ENCODE measurements around the gene CACNA1B. TPM values are rescaled to one million over a fixed set of nuclear protein-coding genes. Genes with fewer than 3 reads are reported as not detected.
"Not testable (repeated sequence)": the region's sequence is repeated elsewhere in the genome, so short reads cannot be mapped to it uniquely, and the experiment has no call there.

The CACNA1B gene
- total RNA-seq, 4 donors from 2014 or later, result 0.08 TPM; not detected in 2

DNA sequence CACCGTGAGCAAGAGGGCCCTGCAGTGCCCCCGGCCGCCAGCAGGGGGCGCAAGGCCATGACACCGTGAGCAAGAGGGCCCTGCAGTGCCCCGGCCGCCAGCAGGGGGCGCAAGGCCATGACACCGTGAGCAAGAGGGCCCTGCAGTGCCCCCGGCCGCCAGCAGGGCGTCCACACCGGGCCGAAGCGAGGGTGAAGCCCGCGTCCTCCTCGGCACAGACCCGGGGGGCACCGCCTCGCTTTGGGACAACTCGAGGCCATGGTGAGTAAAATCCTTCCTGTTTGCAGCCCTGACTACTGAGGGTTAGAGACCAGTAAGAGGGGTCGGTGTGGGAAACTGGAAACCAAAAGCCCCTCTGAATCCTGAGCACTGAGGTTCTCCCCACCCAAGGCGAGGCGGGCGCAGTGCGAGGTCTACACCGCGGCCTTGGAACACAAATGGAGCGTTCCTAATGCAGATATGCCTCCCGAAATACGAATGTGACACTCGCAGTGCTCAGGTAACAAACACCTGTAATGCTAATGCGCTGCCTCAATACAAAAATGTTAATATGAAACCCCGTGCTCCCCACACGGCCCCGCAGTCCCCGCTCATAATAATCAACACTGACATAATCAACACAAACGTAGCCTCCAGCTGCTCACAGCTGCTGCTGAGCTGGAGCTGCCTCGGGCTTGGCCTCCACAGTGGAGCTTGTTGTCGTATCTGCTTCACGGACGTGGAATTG lies 249.4 kb downstream of the CACNA1B start:
- not testable (repeated sequence) for H3K4me1 ChIP-seq; H3K27me3 ChIP-seq; H3K4me3 ChIP-seq; H3K27ac ChIP-seq; H3K9me3 ChIP-seq; H3K36me3 ChIP-seq; DNase-seq (ENCODE audit: low spot score in 2 of 2)
- WGBS, result 84% methylated on average over 5 of the region's 43 CpGs

GRCh38 chr9:138128027-138128426 lies 250.4 kb downstream of the CACNA1B start:
- WGBS, result 90% methylated on average over 8 of the region's 12 CpGs
- H3K4me1 ChIP-seq; H3K36me3 ChIP-seq; H3K4me3 ChIP-seq; H3K27ac ChIP-seq; H3K27me3 ChIP-seq; H3K9me3 ChIP-seq; DNase-seq (ENCODE audit: low spot score in 2 of 2): not testable (repeated sequence)

GRCh38 chr9:138129318-138129717 lies 251.7 kb downstream of the CACNA1B start:
- 80% methylated on average over 4 of the region's 4 CpGs for WGBS
- H3K9me3 ChIP-seq; H3K36me3 ChIP-seq; H3K27ac ChIP-seq; DNase-seq (ENCODE audit: low spot score in 2 of 2); H3K4me3 ChIP-seq; H3K4me1 ChIP-seq; H3K27me3 ChIP-seq: not testable (repeated sequence)

DNA sequence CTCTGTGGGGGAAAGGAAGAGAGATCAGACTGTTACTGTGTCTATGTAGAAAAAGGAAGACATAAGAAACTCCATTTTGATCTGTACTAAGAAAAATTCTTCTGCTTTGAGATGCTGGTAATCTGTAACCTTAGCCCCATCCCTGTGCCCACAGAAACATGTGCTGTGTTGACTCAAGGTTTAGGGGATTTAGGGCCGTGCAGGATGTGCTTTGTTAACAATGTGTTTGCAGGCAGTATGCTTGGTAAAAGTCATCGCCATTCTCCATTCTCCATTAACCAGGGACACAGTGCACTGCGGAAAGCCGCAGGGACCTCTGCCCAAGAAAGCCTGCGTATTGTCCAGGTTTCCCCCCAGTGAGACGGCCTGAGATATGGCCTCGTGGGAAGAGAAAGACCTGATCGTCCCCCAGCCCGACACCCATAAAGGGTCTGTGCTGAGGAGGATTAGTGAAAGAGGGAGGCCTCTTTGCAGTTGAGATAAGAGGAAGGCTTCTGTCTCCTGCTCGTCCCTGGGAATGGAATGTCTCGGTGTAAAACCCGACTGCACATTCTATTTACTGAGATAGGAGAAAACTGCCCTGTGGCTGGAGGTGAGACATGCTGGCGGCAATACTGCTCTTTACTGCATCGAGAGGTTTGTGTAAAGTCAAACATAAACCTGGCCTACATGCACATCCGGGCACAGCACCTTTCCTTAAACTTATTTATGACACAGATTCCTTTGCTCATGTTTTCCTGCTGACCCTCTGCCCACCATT lies 255.5 kb downstream of the CACNA1B start:
- not testable (repeated sequence) for H3K9me3 ChIP-seq; H3K36me3 ChIP-seq; H3K4me3 ChIP-seq; H3K4me1 ChIP-seq; H3K27ac ChIP-seq; H3K27me3 ChIP-seq; DNase-seq (ENCODE audit: low spot score in 2 of 2)
- 88% methylated on average over 15 of the region's 15 CpGs for WGBS

- H3K27ac ChIP-seq; H3K36me3 ChIP-seq; H3K4me3 ChIP-seq; DNase-seq (ENCODE audit: low spot score in 2 of 2); H3K4me1 ChIP-seq; H3K27me3 ChIP-seq; H3K9me3 ChIP-seq: not testable (repeated sequence)
- WGBS, result no CpG with 5 or more reads among the region's 4 CpGs
Measured at GRCh38 chr9:138134581-138134980, 257.0 kb downstream of the CACNA1B start.

GRCh38 chr9:138139096-138139495 lies 261.5 kb downstream of the CACNA1B start:
- DNase-seq (ENCODE audit: low spot score in 2 of 2), result not testable (repeated sequence)

GRCh38 chr9:138140980-138141379 lies 263.4 kb downstream of the CACNA1B start:
- not testable (repeated sequence) for H3K4me3 ChIP-seq; H3K27ac ChIP-seq; DNase-seq (ENCODE audit: low spot score in 2 of 2); H3K9me3 ChIP-seq; H3K27me3 ChIP-seq; H3K4me1 ChIP-seq; H3K36me3 ChIP-seq
- WGBS, result 88% methylated on average over 8 of the region's 15 CpGs

More at GRCh38 chr9:138139096-138139495, 261.5 kb downstream of the CACNA1B start:
- not testable (repeated sequence) for H3K27ac ChIP-seq, H3K27me3 ChIP-seq, H3K4me1 ChIP-seq, H3K4me3 ChIP-seq, H3K36me3 ChIP-seq, H3K9me3 ChIP-seq
- WGBS, result no CpG with 5 or more reads among the region's 14 CpGs

GRCh38 chr9:138142528-138143244 lies 265.1 kb downstream of the CACNA1B start:
- H3K9me3 ChIP-seq; H3K4me3 ChIP-seq; H3K36me3 ChIP-seq; H3K27ac ChIP-seq; DNase-seq (ENCODE audit: low spot score in 2 of 2); H3K4me1 ChIP-seq; H3K27me3 ChIP-seq: not testable (repeated sequence)
- no CpG with 5 or more reads among the region's 11 CpGs for WGBS

- H3K27ac ChIP-seq; H3K9me3 ChIP-seq; H3K36me3 ChIP-seq; H3K4me3 ChIP-seq; DNase-seq (ENCODE audit: low spot score in 2 of 2); H3K4me1 ChIP-seq; H3K27me3 ChIP-seq: not testable (repeated sequence)
- WGBS, result 76% methylated on average over 2 of the region's 7 CpGs
Measured at GRCh38 chr9:138143491-138143890, 265.9 kb downstream of the CACNA1B start.

- not testable (repeated sequence) for DNase-seq (ENCODE audit: low spot score in 2 of 2); H3K27ac ChIP-seq; H3K9me3 ChIP-seq; H3K4me1 ChIP-seq; H3K36me3 ChIP-seq; H3K4me3 ChIP-seq
- no CpG with 5 or more reads among the region's 34 CpGs for WGBS
- peaks cover 10% of the 10 kb centered on the region for H3K27me3 ChIP-seq
Measured at GRCh38 chr9:138147556-138147955, 270.0 kb downstream of the CACNA1B start.

Measured in suprapubic skin (tissue), 4 donors.